GM18873 (cell line): ENCODE data around the gene SEMA3C.

ENCODE experiments used
- ATAC-seq: cut with Tn5 transposase; IDR thresholded peaks from one replicate; pipeline ENCODE4 v1.9.1; 2021; ENCODE audit warnings: mild to moderate bottlenecking, moderate library complexity, moderate number of reproducible peaks; ENCODE audit not compliant: unreplicated experiment, low FRiP score

SEMA3C gene

GRCh38 chr7:80918909-80919721 lies at the start of gene SEMA3C:
SEMA3C (minus strand) TSS chr7:80919051; CDS start chr7:80916781, 2,270 bp downstream.
- no peak for ATAC-seq

GRCh38 chr7:80968606-80969005 lies 49.8 kb upstream of the SEMA3C start:
- ATAC-seq = no peak

- no peak for ATAC-seq
Measured at GRCh38 chr7:80967917-80968297, 49.1 kb upstream of the SEMA3C start.

DNA sequence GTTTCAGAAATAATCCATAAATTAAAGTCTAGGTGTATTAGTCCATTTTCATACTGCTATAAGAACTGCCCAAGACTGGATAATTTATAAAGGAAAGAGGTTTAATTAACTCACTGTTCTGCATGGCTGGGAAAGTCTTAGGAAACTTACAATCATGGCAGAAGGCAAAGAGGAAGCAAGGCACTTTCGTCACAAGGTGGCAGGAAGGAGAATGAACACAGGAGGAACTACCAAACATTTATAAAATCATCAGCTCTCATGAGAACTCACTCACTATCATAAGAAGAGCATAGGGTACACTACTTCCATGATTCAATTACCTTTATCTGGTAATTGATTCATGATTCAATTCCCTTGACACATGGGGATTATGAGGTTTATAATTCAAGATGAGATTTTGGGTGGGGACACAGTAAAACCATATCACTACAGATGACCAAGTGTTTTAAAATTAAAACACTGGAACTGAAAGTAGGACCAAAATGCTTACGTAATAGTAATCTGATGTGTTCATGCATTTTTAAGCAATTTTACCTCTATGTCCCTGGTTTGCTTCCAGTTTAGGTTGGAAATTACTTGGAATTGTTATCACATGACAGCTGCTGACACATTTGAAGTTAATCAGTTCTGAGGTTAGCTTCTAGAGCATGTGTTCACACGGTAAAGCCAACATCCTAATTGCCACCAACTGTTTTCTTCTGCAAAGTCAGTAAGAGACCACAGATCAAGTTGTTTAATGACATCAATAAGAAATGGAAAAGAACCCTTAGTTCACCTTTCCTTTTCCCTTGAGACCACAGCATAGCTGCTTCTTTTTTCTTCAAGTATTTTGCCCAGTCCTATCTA lies 48.4 kb upstream of the SEMA3C start:
- ATAC-seq = no peak

DNA sequence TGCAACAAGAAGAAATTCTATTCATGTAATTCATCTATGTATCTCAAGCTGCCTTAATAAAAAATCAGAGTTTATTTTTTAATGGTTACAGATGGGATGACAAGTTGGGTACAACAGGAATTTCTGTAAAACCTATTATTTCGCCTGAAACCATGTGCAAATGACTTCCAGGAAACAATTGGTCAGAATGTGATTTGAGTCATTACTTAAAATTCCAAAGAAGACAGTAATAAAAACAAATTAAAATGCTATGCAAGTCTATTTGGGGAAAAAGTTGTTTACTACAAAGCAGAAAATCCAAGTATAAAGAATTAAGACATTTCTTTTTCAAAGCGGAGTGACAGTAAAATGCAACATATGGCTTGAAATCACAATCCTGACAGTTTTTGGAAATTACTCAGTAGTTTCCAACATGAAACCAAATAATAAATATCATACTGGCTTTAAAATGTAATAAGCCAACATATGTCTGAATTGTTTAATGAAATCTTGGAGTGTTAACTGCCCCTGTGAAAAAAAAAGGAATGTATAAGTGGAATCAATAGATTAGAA lies 41.5 kb upstream of the SEMA3C start:
- ATAC-seq = no peak

- ATAC-seq = no peak
Measured at GRCh38 chr7:80957226-80957777, 38.5 kb upstream of the SEMA3C start.

GRCh38 chr7:80954191-80954590 lies 35.3 kb upstream of the SEMA3C start:
- ATAC-seq = no peak

- ATAC-seq = no peak
Measured at GRCh38 chr7:80950550-80950967, 31.7 kb upstream of the SEMA3C start.

DNA sequence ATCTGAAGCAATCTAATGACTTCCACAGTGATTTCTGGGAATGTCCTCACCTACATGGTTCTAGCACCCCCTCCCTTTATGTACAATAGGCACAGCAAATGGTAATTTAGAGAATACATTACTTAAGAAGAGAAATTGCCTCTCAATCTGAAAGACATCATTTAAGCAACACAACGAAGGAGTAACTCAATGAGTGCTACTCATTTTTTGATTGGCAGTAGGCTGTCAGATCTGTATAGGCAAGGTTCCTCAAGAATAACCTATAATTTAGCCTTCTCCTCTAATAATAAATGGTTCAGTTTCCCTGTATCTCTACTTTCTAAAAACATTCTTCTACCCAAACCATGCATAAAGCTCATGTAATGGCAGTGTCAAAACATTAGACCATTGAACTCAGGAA lies 30.6 kb upstream of the SEMA3C start:
- no peak for ATAC-seq

GRCh38 chr7:80946858-80947257 lies 28.0 kb upstream of the SEMA3C start:
- no peak for ATAC-seq

DNA sequence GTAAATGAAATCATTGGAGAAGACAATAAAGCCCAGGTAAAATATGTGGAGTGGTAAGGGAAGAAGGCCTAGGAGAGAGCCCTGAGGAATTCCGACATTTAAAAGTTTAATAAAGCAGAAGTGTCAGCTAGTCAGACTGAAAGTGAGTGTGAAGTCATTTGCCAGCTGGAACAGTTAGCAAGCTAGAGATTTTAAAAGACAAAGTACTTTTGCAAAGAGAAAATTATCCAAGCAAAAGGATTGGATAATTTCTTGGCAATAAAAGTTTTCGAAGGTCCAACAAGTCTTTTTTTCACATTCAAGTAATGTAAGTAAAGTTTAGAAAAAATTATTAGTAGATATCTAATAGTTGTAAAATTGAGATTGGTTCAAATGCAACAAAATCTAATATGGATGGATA lies 27.1 kb upstream of the SEMA3C start:
- no peak for ATAC-seq

GRCh38 chr7:80943342-80943741 lies 24.5 kb upstream of the SEMA3C start:
- ATAC-seq = no peak

- ATAC-seq = no peak
Measured at GRCh38 chr7:80942261-80943041, 23.6 kb upstream of the SEMA3C start.

- ATAC-seq = no peak
Measured at GRCh38 chr7:80941208-80941758, 22.4 kb upstream of the SEMA3C start.

DNA sequence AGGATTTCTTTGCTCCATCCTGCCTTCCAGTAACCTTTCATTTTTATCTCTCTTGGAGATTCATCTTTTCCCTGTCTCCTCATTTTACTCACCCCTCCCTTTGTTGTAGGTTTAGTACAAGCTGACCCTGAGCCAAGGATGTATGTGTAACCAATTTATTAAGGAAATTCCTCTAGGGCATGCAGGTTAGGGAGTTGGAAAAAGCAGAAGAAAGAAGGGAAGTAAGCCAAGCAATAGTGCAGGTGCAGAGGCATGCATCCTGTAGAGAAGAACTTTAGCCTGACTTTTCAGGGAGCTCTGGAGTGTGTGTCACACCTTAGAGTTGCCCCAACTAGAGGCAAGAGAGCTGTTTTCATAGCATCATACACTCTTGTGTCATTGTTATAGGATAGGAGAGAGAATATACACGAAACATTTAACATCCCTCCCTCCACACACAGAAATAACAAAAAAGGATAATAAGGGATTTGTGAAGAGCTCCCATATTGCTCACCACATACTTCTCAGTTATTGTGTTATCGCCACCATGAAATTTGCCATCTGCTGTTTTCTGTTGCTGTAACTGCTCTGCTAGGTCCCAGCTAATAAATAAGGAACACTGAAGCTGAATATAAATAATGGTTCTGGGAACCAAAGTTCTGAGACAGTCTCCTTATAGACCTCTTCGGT lies 21.8 kb upstream of the SEMA3C start:
- ATAC-seq = no peak

- no peak for ATAC-seq
Measured at GRCh38 chr7:80937336-80937735, 18.5 kb upstream of the SEMA3C start.

DNA sequence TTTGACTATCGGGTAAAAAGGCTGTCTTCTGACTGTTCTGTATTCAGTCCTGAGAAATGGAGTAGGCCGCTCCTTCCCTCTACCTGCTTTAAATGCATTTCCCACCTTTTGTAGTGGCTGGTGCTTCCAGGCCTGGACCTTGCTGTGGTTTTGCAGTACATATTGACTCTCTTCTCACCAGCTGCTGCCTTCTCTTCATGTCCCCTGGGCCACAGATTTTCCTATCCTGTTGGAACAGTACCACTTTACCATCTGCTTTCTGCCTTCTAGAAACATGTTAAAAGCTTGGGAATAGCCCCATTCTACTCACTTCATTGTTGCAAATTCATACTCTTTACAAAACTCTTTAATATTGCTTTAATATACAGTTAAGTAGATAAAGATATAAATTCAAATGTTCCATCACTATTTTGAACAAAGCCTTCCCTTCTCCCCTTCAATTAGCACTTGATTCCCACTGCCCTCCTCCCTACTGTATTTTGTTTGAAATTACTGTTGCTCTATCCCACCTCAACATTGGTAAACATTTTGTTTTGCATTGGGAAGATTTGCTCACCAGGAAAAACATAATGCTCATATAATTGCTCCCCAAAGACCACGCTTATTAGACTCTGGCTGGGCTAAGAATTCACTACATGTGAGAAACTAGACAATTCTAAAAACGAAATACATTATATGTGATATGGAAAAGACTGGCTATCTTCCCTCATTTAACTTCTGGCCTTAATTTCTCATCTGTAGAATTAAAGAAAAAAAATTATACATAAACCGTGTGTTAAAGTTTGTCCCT lies 17.3 kb upstream of the SEMA3C start:
- no peak for ATAC-seq

- no peak for ATAC-seq
Measured at GRCh38 chr7:80934321-80934720, 15.5 kb upstream of the SEMA3C start.

DNA sequence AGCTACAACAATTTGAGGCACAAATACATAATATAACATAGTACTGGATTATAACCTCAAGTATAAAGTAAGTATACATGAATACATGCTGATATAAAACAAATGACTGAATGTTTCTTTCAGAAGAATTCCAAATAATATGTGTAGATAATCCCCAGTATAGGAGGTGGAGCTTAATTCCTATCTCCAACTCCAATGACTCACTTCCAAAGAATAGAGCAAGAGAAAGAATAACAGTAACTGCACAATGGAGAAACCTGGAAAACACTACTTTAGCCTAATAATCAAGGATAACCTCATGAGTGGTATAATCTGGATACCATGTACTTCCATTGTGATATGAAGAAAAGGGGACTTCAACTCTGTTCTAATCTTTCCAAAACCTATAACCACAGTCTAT lies 13.7 kb upstream of the SEMA3C start:
- no peak for ATAC-seq
